ENCODE measurements around the gene ARID5A. TPM values are rescaled to one million over a fixed set of nuclear protein-coding genes. Genes with fewer than 3 reads are reported as not detected.
A peak's percentile ranks its signal among the peaks of the same experiment; 100 is the strongest.

ARID5A gene
- total and polyA plus RNA-seq, 2 experiments from 2014 or later: 5.5 to 7.7 TPM

- Histone ChIP-seq H2AFZ (peak overlapping the region; percentile 72), H3K36me3 (ENCODE audit: insufficient read depth) (no peaks in the 10 kb centered on the region), H4K20me1 (replicated peaks; ENCODE audit: insufficient read depth) (no peaks in the 10 kb centered on the region), H3K27me3 (ENCODE audit: insufficient read depth) (peaks cover 5% of the 10 kb centered on the region; the same call in 1 of the 2 replicates), H3K4me3 (no peak overlapping the region), H3K4me1 (ENCODE audit: insufficient read depth) (no peaks in the 10 kb centered on the region), H3K4me2 (no peak overlapping the region), H3K9me2 (ENCODE audit: insufficient read depth) (no peaks in the 10 kb centered on the region), H3K27ac (ENCODE audit: low read depth) (no peak overlapping the region), H3F3A (replicated peaks; ENCODE audit: low read depth) (no peaks in the 10 kb centered on the region), H3K79me2 (replicated peaks; ENCODE audit: insufficient read depth) (no peaks in the 10 kb centered on the region)
- H3K27me3 Mint-ChIP-seq (ENCODE audit: insufficient read depth, low read depth, poor library complexity): peaks cover 18% of the 10 kb centered on the region
- H3K4me1 Mint-ChIP-seq: peaks cover 15% of the 10 kb centered on the region
- H3K27ac Mint-ChIP-seq: no peak overlapping the region
- peaks cover 6% of the 10 kb centered on the region; the same call in 1 of the 3 replicates for H3K9me3 Mint-ChIP-seq
- peak; percentile 25 for DNase-seq (ENCODE audit: low spot score)
- H3K4me3 Mint-ChIP-seq: no peak overlapping the region
- TF ChIP-seq STAT1 (IDR thresholded peaks at IDR 0.05; ENCODE audit: unreplicated experiment) (no peak), EZH2phosphoT487 (IDR thresholded peaks at IDR 0.05; ENCODE audit: unreplicated experiment) (no peak), EZH2 (IDR thresholded peaks at IDR 0.05; ENCODE audit: low read depth, unreplicated experiment) (no peak), POLR2AphosphoS5 (IDR thresholded peaks at IDR 0.05; ENCODE audit: low read depth) (no peak), JUNB (IDR thresholded peaks at IDR 0.05; ENCODE audit: unreplicated experiment) (no peak), CREB1 (CRISPR knock-in tag; IDR thresholded peaks at IDR 0.05; ENCODE audit: low read depth) (no peak), ZNF114 (CRISPR knock-in tag; IDR thresholded peaks at IDR 0.05) (no peak), ZNF462 (CRISPR knock-in tag; IDR thresholded peaks at IDR 0.05) (no peak), ZNF331 (CRISPR knock-in tag; IDR thresholded peaks at IDR 0.05; ENCODE audit: low read depth) (no peak), NANOG (IDR thresholded peaks at IDR 0.05; ENCODE audit: borderline replicate concordance) (no peak)
- TF ChIP-seq, protein P1, sequence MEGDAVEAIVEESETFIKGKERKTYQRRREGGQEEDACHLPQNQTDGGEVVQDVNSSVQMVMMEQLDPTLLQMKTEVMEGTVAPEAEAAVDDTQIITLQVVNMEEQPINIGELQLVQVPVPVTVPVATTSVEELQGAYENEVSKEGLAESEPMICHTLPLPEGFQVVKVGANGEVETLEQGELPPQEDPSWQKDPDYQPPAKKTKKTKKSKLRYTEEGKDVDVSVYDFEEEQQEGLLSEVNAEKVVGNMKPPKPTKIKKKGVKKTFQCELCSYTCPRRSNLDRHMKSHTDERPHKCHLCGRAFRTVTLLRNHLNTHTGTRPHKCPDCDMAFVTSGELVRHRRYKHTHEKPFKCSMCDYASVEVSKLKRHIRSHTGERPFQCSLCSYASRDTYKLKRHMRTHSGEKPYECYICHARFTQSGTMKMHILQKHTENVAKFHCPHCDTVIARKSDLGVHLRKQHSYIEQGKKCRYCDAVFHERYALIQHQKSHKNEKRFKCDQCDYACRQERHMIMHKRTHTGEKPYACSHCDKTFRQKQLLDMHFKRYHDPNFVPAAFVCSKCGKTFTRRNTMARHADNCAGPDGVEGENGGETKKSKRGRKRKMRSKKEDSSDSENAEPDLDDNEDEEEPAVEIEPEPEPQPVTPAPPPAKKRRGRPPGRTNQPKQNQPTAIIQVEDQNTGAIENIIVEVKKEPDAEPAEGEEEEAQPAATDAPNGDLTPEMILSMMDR (conservative IDR thresholded peaks at IDR 0.05; ENCODE audit: low read depth in 2 of 2): no peak
- TF ChIP-seq, protein P2, sequence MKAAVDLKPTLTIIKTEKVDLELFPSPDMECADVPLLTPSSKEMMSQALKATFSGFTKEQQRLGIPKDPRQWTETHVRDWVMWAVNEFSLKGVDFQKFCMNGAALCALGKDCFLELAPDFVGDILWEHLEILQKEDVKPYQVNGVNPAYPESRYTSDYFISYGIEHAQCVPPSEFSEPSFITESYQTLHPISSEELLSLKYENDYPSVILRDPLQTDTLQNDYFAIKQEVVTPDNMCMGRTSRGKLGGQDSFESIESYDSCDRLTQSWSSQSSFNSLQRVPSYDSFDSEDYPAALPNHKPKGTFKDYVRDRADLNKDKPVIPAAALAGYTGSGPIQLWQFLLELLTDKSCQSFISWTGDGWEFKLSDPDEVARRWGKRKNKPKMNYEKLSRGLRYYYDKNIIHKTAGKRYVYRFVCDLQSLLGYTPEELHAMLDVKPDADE (IDR thresholded peaks at IDR 0.05): no peak
- TF ChIP-seq, protein P3, sequence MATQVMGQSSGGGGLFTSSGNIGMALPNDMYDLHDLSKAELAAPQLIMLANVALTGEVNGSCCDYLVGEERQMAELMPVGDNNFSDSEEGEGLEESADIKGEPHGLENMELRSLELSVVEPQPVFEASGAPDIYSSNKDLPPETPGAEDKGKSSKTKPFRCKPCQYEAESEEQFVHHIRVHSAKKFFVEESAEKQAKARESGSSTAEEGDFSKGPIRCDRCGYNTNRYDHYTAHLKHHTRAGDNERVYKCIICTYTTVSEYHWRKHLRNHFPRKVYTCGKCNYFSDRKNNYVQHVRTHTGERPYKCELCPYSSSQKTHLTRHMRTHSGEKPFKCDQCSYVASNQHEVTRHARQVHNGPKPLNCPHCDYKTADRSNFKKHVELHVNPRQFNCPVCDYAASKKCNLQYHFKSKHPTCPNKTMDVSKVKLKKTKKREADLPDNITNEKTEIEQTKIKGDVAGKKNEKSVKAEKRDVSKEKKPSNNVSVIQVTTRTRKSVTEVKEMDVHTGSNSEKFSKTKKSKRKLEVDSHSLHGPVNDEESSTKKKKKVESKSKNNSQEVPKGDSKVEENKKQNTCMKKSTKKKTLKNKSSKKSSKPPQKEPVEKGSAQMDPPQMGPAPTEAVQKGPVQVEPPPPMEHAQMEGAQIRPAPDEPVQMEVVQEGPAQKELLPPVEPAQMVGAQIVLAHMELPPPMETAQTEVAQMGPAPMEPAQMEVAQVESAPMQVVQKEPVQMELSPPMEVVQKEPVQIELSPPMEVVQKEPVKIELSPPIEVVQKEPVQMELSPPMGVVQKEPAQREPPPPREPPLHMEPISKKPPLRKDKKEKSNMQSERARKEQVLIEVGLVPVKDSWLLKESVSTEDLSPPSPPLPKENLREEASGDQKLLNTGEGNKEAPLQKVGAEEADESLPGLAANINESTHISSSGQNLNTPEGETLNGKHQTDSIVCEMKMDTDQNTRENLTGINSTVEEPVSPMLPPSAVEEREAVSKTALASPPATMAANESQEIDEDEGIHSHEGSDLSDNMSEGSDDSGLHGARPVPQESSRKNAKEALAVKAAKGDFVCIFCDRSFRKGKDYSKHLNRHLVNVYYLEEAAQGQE (IDR thresholded peaks at IDR 0.05; ENCODE audit: unreplicated experiment): no peak
- no peaks in the 10 kb centered on the region; the same call in 2 of the 3 replicates for H3K36me3 Mint-ChIP-seq (ENCODE audit: low read depth)
- ATAC-seq: peak; percentile 22
Observed at GRCh38 chr2:96500385-96501066, 36.0 kb upstream of the ARID5A start.
